Keratinocyte (primary cell): Measurements from ENCODE around the gene DUSP22. TPM values are rescaled to one million over a fixed set of nuclear protein-coding genes. Genes with fewer than 3 reads are reported as not detected.

Source experiments
- DNase-seq: peaks from one replicate; pipeline ENCODE4 v3.0.0-alpha.2; 2011; ENCODE audit warnings: low read depth, missing footprints, low spot score
- FAIRE-seq: peaks from 2 replicates; lab custom pipeline; 2011; peaks lifted over from hg19 to GRCh38; lab: Jason Lieb, UNC
- H2AFZ ChIP-seq: 2 replicates; pipeline ENCODE4 v1.6.0; 2012; ENCODE audit warnings: low read length, control low read depth, inconsistent platforms; ENCODE audit not compliant: control insufficient read depth
- H3K27ac ChIP-seq: 2 replicates; pipeline ENCODE4 v1.5.1; 2011; ENCODE audit warnings: low read length; ENCODE audit not compliant: control insufficient read depth, insufficient read depth
- H3K27me3 ChIP-seq: 3 replicates; pipeline ENCODE4 v1.6.0; 2011; ENCODE audit warnings: low read length; ENCODE audit not compliant: control insufficient read depth, insufficient read depth; ENCODE audit errors: extremely low read depth
- H3K36me3 ChIP-seq, 2 experiments: 2 replicates in 1 of 2; 3 replicates in 1 of 2; pipeline ENCODE4 v1.5.1; 2011; ENCODE audit warnings: low read length in 2 of 2, mild to moderate bottlenecking in 1 of 2; ENCODE audit not compliant: control insufficient read depth in 2 of 2, insufficient read depth in 2 of 2; ENCODE audit errors: extremely low read depth in 1 of 2
- H3K4me1 ChIP-seq: 3 replicates; pipeline ENCODE4 v1.5.1; 2011; ENCODE audit warnings: low read length; ENCODE audit not compliant: control insufficient read depth, insufficient read depth; ENCODE audit errors: extremely low read depth
- H3K4me2 ChIP-seq: 3 replicates; pipeline ENCODE4 v1.6.0; 2011; ENCODE audit warnings: low read depth, low read length; ENCODE audit not compliant: control insufficient read depth, insufficient read depth; ENCODE audit errors: extremely low read depth
- H3K4me3 ChIP-seq, 3 experiments: fragments of 200-600 bp in 1 of 3; sonication (generic) in 1 of 3; 2 replicates in 2 of 3; 3 replicates in 1 of 3; pipeline ENCODE4 v1.5.1; 2011 to 2016; ENCODE audit warnings: low read length in 3 of 3, mild to moderate bottlenecking in 3 of 3, control low read depth in 2 of 3, inconsistent platforms in 1 of 3, low read depth in 1 of 3, mixed read lengths in 1 of 3, mixed run types in 1 of 3, moderate library complexity in 1 of 3; ENCODE audit not compliant: control insufficient read depth in 2 of 3, insufficient read depth in 2 of 3; ENCODE audit errors: extremely low read depth in 1 of 3
- H3K79me2 ChIP-seq: 2 replicates; pipeline ENCODE4 v1.6.0; 2012; ENCODE audit warnings: low read length; ENCODE audit not compliant: control insufficient read depth, insufficient read depth
- H3K9ac ChIP-seq: 3 replicates; pipeline ENCODE4 v1.6.0; 2011; ENCODE audit warnings: low read length; ENCODE audit not compliant: control insufficient read depth, insufficient read depth; ENCODE audit errors: extremely low read depth
- H3K9me1 ChIP-seq: 3 replicates; pipeline ENCODE4 v1.6.0; 2011; ENCODE audit warnings: low read length; ENCODE audit not compliant: control insufficient read depth, insufficient read depth; ENCODE audit errors: extremely low read depth
- H3K9me3 ChIP-seq: 2 replicates; pipeline ENCODE4 v1.5.1; 2012; ENCODE audit warnings: low read depth, low read length; ENCODE audit not compliant: control insufficient read depth
- H4K20me1 ChIP-seq: 3 replicates; pipeline ENCODE4 v1.6.0; 2011; ENCODE audit warnings: low read length; ENCODE audit not compliant: control insufficient read depth, insufficient read depth; ENCODE audit errors: extremely low read depth
- CTCF ChIP-seq, 3 experiments: IDR thresholded peaks in 1 of 3; conservative IDR thresholded peaks in 1 of 3; optimal IDR thresholded peaks in 1 of 3; 2 replicates in 2 of 3; 3 replicates in 1 of 3; pipeline versions ENCODE3 to v1.5.1; 2011; ENCODE audit warnings: low read length in 3 of 3, mild to moderate bottlenecking in 3 of 3, moderate library complexity in 2 of 3, control low read depth in 1 of 3, inconsistent platforms in 1 of 3; ENCODE audit not compliant: insufficient read depth in 2 of 3; ENCODE audit errors: extremely low read depth in 1 of 3
- EZH2 ChIP-seq: IDR thresholded peaks from one replicate; pipeline ENCODE4 v1.6.1; 2012; ENCODE audit warnings: inconsistent platforms, mild to moderate bottlenecking, low read length, moderate library complexity
- dilution Hi-C: fragments of 300-500 bp; cut with MboI; formaldehyde crosslinking; loops from one replicate; pipeline ENCODE4 v1.7.0; 2020; ENCODE audit warnings: low sequenced_read_pairs; ENCODE audit not compliant: extremely low pct_ligation_motif_present
- polyA plus RNA-seq, 5 experiments: library from polyadenylated mRNA; depleted of rRNA in 3 of 5; stranded (reverse) in 3 of 5; stranded (forward) in 1 of 5; unstranded in 1 of 5; fragments of >200 nt; gene quantifications; 1 replicate in 1 of 5; 2 replicates in 3 of 5; 3 replicates in 1 of 5; pipeline versions ENCODE4 v1.2.1 to v1.2.3, GENCODE V29; 2011 to 2012; ENCODE audit warnings: missing spikeins in 2 of 5, low read depth in 1 of 5, low replicate concordance in 1 of 5

DUSP22 gene
- polyA plus RNA-seq, 1 donor (not counting 4 experiments of a cell fraction or from before 2014, with no cell fraction given), result 17.3 TPM

- no peak for DNase-seq
- no peak for FAIRE-seq
- Histone ChIP-seq H3K27ac (no peak overlapping the region), H4K20me1 (no peaks in the 10 kb centered on the region), H3K4me2 (no peak overlapping the region), H2AFZ (no peak overlapping the region), H3K4me3 (no peak overlapping the region), H3K27me3 (no peaks in the 10 kb centered on the region), H3K79me2 (no peaks in the 10 kb centered on the region), H3K36me3 (peaks cover 2 to 3% of the 10 kb centered on the region in 2 experiments), H3K9me1 (no peaks in the 10 kb centered on the region), H3K9ac (no peak overlapping the region), H3K9me3 (peaks cover 9% of the 10 kb centered on the region), H3K4me1 (no peaks in the 10 kb centered on the region)
- dilution Hi-C loops, result no loop called here
- no peak for TF ChIP-seq EZH2
- no peak for TF ChIP-seq CTCF (optimal IDR thresholded peaks at IDR 0.05 in 1 of 3, IDR thresholded peaks at IDR 0.05 in 1 of 3, conservative IDR thresholded peaks at IDR 0.05 in 1 of 3; ENCODE audit: extremely low read depth in 1 of 3, insufficient read depth in 2 of 3, low read length in 3 of 3)
These were observed 52.6 kb downstream of the DUSP22 start for GRCh38 chr6:344816-345340.

- Histone ChIP-seq H3K27me3 (no peaks in the 10 kb centered on the region), H3K4me1 (no peaks in the 10 kb centered on the region), H3K79me2 (no peaks in the 10 kb centered on the region), H3K4me3 (no peak overlapping the region), H3K36me3 (peaks cover 2 to 3% of the 10 kb centered on the region in 2 experiments), H2AFZ (no peak overlapping the region), H3K9me1 (no peaks in the 10 kb centered on the region), H3K27ac (no peak overlapping the region), H4K20me1 (no peaks in the 10 kb centered on the region), H3K4me2 (no peak overlapping the region), H3K9ac (no peak overlapping the region), H3K9me3 (peaks cover 9% of the 10 kb centered on the region)
- DNase-seq (no peak), FAIRE-seq (no peak)
- dilution Hi-C loops, result no loop called here
- TF ChIP-seq CTCF (optimal IDR thresholded peaks at IDR 0.05 in 1 of 3, IDR thresholded peaks at IDR 0.05 in 1 of 3, conservative IDR thresholded peaks at IDR 0.05 in 1 of 3; ENCODE audit: extremely low read depth in 1 of 3, insufficient read depth in 2 of 3, low read length in 3 of 3) (no peak), EZH2 (no peak)
These were observed 53.6 kb downstream of the DUSP22 start for GRCh38 chr6:345747-346385.
